Measurements from ENCODE around the gene OPTC.

Gene OPTC

GRCh38 chr1:203492082-203492747, 1.7 kb upstream of the OPTC start:
- no peak for DNase-seq (ENCODE audit: low read depth)

DNA sequence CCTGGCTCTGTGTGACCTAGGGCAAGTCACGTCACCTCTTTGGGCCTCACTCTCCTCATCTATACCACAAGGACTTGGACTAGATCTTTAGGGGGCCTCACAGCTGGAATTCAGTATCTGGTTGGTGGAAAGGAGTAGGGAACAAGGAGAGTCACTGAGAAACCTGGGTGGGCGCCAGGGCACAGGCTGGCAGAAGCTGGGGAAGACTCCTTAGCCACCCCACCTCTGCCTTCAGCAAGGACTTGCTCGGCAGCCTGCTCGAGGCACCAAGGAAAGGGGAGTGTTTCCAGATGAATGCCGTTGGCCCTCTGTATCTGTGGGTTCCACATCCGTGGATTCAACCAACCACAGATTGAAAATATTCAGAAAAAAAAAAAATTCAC, 1.2 kb upstream of the OPTC start:
- DNase-seq (ENCODE audit: low read depth) = no peak

DNA sequence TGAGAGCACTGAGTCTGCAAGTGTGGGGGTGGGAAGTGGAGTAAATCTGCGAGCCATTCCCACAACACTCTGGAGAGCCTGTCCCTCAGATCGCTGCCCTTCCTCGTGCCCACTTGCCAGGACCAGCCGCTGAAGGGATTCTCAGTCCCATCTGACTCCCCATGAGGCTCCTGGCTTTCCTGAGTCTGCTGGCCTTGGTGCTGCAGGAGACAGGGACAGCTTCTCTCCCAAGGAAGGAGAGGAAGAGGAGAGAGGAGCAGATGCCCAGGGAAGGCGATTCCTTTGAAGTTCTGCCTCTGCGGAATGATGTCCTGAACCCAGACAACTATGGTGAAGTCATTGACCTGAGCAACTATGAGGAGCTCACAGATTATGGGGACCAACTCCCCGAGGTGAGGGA, 1.9 kb downstream of the OPTC start:
- DNase-seq (ENCODE audit: low read depth) = no peak

- no peak for DNase-seq (ENCODE audit: low read depth)
Measured at GRCh38 chr1:203497269-203497777, 3.4 kb downstream of the OPTC start.

GRCh38 chr1:203499643-203500278, 5.8 kb downstream of the OPTC start:
- DNase-seq (ENCODE audit: low read depth) = no peak

DNA sequence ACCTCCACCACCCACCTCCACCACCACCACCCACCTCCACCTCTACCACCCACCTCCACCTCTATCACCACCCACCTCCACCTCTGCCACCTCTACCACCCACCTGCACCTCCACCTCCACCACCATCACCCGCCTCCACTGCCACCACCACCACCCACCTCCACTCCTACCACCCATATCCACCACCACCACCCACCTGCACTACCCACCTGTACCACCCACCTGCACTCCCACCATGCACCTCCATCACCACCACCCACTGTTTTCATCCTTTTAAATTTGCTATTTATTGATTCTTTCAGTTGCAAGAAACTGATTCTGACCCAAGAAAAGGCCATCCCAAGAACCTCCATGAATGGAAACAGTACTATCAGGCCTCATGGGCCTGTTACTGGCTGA, 6.3 kb downstream of the OPTC start:
- DNase-seq (ENCODE audit: low read depth) = no peak

GRCh38 chr1:203503836-203504235, 9.9 kb downstream of the OPTC start:
- no peak for DNase-seq (ENCODE audit: low read depth)

- DNase-seq (ENCODE audit: low read depth) = no peak
Measured at GRCh38 chr1:203504400-203505250, 10.7 kb downstream of the OPTC start.

DNA sequence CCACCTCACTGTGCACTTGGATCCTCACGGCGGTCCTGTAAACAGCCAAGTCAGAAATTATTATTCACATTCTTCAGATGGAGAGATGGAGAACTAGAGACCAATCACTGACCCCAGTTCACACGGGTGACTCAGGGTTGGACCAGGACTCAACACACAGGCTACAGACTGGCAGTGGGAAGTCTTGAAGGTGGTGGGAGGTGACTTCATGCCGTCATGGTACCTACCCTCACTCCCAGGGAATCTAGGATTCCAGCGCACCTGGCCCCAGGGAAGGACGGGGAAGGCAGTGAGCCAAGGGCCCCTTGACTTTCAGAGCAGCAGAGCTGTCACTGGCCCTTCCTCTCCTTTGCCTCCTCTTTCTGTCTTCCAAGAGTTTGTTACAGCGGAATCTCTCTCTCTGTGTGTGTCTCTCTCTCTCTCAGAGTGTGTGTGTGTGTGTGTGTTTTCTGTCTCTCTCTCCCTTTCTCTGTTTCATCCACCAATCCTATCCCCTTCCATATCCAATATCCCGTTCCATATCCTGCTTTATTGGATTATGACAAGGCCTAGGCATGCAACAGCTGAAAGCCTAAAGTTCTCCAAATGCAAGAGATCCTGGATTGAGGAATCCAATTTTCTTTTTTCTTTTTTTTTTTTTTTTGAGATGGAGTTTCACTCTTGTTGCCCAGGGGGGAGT, 11.7 kb downstream of the OPTC start:
- DNase-seq (ENCODE audit: low read depth) = no peak

DNA sequence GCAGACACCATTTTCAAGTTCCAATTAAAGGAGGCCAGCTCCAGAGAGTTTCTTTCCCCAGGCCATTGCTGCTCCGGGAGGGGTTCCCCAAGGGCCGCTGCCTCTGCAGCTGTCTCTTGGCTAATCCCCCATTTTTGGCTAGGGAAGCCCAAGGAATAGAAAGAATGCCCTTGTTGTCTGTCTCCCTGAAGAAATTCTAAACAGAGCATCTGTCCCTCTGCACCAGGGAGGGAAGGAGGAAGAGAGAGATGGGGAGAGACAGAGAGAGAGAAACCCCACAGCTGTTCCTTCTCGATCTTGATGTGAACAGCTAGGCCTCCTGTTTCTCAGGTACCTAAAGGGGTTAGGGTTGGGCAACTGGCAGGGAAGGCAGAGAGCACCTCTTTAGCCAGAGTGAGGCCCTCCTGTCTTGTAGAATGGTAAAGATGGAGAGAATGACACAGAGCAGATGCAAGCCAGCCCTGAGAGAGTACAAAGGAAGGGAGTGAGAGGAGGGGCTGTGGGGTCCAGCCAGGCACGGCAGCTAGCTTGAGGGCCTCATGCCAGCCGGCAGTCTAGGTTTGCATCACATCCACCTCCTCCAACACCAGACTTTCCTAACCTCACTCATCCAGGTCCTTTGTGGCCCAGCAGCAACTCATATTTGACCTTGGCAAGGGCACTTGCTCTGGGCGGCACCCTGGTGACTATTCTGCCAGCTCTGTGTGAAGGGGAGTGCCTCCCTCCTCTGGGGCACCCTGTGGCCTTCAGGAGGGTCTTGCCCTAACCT, 13.1 kb downstream of the OPTC start:
- DNase-seq (ENCODE audit: low read depth) = no peak

GRCh38 chr1:203507759-203508158, 13.8 kb downstream of the OPTC start:
- no peak for DNase-seq (ENCODE audit: low read depth)

- no peak for DNase-seq (ENCODE audit: low read depth)
Measured at GRCh38 chr1:203508463-203509073, 14.6 kb downstream of the OPTC start.

DNA sequence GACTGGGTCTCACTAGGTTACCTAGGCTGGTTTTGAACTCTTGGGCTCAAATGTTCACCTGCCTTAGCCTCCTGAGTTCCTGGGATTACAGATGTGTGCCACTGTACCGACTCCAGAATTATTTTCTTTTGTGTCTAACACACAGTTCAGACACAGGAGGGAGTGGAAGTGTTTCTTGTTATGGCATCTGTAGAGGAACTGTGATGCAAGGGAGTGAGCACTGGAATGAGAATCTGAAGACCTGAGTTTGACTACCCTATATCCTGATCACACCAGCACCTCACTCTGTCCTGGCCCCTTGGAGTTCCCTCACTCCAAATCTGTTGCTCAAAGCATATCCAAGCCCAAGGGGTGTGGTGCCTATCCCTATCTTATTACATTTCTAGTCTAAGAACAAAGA, 15.2 kb downstream of the OPTC start:
- DNase-seq (ENCODE audit: low read depth) = no peak

DNA sequence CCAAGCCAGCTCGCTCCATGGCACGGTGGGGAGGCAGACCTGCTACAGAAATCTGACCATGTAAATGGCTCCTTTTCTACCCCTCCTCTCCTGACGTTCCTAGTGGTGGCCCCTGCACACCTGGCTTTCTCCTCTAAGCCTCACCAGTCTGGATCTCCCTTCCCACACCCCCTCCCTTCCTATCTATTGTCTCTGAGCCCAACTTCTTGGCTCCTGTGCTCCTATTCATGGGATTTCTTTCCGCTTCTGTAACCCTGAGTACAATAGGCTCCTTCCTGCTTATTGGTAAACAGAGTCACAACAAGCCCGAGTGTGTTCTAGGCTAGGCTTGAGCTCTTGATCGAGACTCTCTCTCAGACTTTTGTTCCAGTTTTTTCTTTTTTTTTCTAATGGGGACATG, 17.6 kb downstream of the OPTC start:
- DNase-seq (ENCODE audit: low read depth) = no peak

GRCh38 chr1:203511930-203512329, 18.0 kb downstream of the OPTC start:
- no peak for DNase-seq (ENCODE audit: low read depth)

- no peak for DNase-seq (ENCODE audit: low read depth)
Measured at GRCh38 chr1:203512517-203512847, 18.5 kb downstream of the OPTC start.

- peak; percentile 83 for DNase-seq (ENCODE audit: low read depth)
Measured at GRCh38 chr1:203512848-203513584, 19.1 kb downstream of the OPTC start.

- no peak for DNase-seq (ENCODE audit: low read depth)
Measured at GRCh38 chr1:203513585-203514031, 19.7 kb downstream of the OPTC start.

- no peak for DNase-seq (ENCODE audit: low read depth)
Measured at GRCh38 chr1:203516184-203516583, 22.2 kb downstream of the OPTC start.

DNA sequence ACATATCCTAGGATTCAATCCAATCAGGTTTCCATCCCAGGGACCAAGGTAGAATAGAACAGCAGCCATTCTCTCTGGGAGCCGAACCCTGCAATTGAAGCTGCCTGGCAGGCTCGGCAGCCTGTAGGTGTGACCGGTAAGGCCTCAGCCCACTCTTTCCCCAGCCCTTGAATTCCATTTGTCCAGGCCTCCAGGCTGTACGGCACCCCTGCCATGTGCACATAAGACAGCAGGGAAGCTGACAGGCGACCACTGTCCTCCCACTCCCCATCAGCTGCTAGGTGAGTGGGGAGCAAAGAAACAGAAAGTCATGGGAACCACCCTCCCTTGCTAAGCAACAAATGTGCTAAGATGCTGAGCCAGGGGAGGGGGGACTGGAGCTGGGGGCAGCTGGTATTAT, 23.0 kb downstream of the OPTC start:
- DNase-seq (ENCODE audit: low read depth) = no peak
